OCI-LY3 (cell line): Measurements from ENCODE around the gene ABHD10.

Experiments
- EZH2phosphoT487 ChIP-seq: fragments of 200-600 bp; shearing (Covaris generic); IDR thresholded peaks from 2 replicates; pipeline ENCODE4 v1.6.1; 2018; ENCODE audit warnings: antibody characterized with exemption, mixed run types, low read depth
- TF ChIP-seq, protein P1 (sequence below): fragments of 200-600, 300-600 bp; sonication (generic); IDR thresholded peaks from 2 replicates; pipeline ENCODE4 v1.5.1; 2014; ENCODE audit warnings: antibody characterized with exemption, low read length, low read depth

DNA sequence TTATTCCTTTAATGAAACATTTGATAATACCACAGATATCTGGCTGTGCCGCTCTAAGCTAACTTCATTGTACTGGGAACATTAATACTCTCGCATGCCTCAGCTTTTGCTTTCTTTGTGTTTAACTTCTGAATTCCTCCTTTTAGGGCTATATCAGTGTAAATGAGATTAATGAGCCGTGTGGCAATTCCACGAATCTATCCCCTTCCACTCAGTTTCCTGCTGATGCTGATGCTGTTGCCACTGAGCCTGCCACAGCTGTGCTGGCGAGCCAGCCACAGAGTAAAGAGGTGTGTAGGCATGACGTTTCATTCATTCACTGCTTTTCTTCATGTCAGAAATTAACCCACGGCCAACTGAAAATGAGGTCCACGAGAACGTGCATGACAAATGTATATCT is 30.0 kb upstream of the ABHD10 start:
- TF ChIP-seq, protein P1, sequence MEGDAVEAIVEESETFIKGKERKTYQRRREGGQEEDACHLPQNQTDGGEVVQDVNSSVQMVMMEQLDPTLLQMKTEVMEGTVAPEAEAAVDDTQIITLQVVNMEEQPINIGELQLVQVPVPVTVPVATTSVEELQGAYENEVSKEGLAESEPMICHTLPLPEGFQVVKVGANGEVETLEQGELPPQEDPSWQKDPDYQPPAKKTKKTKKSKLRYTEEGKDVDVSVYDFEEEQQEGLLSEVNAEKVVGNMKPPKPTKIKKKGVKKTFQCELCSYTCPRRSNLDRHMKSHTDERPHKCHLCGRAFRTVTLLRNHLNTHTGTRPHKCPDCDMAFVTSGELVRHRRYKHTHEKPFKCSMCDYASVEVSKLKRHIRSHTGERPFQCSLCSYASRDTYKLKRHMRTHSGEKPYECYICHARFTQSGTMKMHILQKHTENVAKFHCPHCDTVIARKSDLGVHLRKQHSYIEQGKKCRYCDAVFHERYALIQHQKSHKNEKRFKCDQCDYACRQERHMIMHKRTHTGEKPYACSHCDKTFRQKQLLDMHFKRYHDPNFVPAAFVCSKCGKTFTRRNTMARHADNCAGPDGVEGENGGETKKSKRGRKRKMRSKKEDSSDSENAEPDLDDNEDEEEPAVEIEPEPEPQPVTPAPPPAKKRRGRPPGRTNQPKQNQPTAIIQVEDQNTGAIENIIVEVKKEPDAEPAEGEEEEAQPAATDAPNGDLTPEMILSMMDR: no peak
- no peak for TF ChIP-seq EZH2phosphoT487
